Transverse colon (tissue), 4 donors: ENCODE results near the gene EMP2.

Experiments
- CTCF ChIP-seq, 5 experiments: fragments of 200-600 bp in 3 of 5; fragments of 450-650 bp in 2 of 5; sonication (generic) in 3 of 5; IDR thresholded peaks; 1 replicate in 2 of 5; 2 replicates in 3 of 5; pipeline ENCODE4 v1.5.1; 2016 to 2017; ENCODE audit warnings: antibody characterized with exemption in 5 of 5, inconsistent platforms in 3 of 5, mild to moderate bottlenecking in 2 of 5, moderate library complexity in 1 of 5
- EP300 ChIP-seq: sonication (generic); formaldehyde crosslinking; IDR thresholded peaks from one replicate; pipeline ENCODE4 v1.6.1; 2017; ENCODE audit warnings: antibody characterized with exemption, low read depth
- POLR2A ChIP-seq: fragments of 450-650 bp; IDR thresholded peaks from one replicate; pipeline ENCODE4 v1.6.1; 2016; ENCODE audit warnings: antibody characterized with exemption, mild to moderate bottlenecking, moderate library complexity
- POLR2AphosphoS5 ChIP-seq, 3 donors: sonication (generic); formaldehyde crosslinking; IDR thresholded peaks; one replicate each; pipeline ENCODE4 v1.6.1; 2016; ENCODE audit warnings: antibody characterized with exemption in 3 of 3

DNA sequence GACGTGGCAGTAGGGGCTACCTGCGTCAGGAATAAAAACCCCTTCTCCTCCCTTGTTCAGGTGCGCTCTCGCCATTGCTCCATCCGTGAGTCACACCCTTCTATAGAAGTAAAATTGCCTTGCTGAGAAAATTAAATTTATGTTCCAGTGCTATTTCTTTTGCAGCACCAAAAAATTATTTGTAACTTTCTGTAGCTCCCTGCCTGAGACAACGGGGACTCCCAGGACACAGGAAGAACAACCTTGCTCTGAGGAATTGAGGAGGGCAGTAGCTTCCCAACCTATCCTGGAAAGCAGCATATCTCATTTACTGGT, 85.4 kb downstream of the EMP2 start:
- TF ChIP-seq CTCF (IDR thresholded peaks at IDR 0.05) (no peak), POLR2A (no peak), EP300 (no peak), POLR2AphosphoS5 (IDR thresholded peaks at IDR 0.05) (no peak)
